Stimulated activated CD4-positive, alpha-beta T cell treated with anti-CD3 and anti-CD28 coated beads, Interleukin-2, amount 100 ng/mL, for 4 hours (primary cell): ENCODE data around the gene FADS3.
A peak's percentile ranks its signal among the peaks of the same experiment; 100 is the strongest.

ENCODE experiments used
- DNase-seq: peaks from one replicate; pipeline ENCODE4 v3.0.0-alpha.2; 2020; ENCODE audit warnings: low read depth

The FADS3 gene

DNA sequence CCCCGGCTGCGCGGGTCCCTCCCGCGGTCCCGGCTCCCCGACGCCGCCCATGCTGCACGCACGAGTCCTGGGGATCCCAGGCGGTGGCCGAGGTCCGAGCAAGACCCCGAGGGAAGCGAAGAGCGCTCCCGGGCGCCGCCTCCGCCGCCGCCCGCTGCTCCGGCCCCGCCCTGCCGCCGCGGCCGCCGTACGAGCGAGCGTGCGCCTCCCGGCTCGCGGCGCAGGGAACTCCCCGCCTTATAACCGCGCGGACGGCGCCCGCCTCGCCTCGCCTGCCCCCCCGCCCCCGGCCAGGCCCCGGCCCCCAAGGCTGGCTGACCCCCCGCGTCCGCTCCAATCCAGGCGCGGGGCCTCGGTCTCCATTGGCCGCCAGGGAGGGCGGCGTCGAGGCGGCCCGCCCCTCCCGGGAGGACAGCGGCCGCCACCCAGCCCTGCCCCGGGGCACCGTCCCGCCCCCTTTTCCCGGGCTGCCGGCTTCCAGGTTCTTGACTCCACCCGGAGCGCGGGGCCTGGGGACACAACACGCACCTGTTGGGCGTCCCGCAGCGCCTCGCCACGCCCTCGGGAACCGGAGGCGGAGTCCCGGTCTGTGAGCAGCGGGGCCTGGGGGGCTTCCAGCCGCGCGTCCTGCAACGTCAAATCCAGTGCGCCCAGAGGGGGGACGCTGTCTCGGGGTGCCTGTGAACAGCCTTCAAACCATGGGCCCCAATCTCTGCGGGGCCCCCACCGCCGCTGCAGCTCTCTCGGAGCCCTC, at the start of gene FADS3:
Gene FADS3 (minus strand): TSS at position 215 of the 754 bp plus-strand sequence. CDS start 164 bp downstream, at position 51.
- DNase-seq, result peak; percentile 33

DNA sequence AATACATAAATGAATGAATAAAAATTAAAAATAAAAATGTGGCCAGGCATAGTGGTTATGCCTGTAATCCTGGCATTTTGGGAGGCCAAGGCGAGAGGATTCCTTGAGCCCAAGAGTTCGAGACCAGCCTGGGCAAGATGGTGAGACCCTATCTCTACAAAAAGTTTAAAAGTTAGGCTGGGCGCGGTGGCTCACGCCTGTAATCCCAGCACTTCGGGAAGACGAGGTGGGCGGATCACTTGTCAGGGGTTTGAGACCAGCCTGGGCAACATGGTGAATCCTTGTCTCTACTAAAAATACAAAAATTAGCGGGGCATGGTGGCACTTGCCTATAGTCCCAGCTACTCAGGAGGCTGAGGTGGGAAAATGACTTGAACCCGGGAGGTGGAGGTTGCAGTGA, 49.1 kb upstream of the FADS3 start:
- DNase-seq, result no peak

GRCh38 chr11:61935861-61936260, 44.5 kb upstream of the FADS3 start:
- DNase-seq, result no peak

DNA sequence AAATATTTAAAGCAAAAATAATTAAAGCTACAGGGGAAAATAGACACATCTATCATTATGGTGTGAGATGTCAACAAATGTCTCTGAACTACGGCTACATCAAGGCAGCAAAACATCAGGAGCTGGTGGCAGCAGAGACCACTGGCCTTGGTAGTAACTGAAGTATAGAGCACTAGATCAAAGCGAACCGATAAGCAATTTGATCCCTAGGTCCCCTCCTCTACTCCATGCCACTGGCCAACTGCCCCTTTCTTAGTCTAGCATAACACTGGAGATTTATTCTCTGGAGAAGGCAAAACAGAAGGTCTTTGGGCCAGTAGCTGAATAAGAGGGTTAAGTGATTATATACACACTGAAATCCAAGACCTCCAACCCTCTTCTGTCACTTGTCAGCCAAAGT, 39.6 kb upstream of the FADS3 start:
- no peak for DNase-seq

DNA sequence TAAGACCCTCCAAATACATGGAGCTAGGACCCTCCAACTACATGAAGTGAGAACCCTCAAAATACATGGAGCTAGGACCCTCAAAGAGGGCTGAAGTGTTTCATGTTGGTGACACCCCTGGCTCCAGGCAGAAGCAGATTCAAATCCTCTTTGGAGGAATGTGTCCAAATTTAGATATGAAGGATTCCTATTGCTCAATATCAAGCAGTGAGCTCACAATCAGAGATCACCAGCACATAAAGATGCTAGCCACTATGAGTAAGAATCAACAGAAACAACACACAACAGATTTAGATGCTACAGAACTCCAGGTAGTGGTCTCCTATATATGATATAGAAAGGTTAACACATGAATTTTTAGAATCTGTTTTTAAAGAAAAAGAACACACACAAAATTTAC, 37.3 kb upstream of the FADS3 start:
- no peak for DNase-seq

DNA sequence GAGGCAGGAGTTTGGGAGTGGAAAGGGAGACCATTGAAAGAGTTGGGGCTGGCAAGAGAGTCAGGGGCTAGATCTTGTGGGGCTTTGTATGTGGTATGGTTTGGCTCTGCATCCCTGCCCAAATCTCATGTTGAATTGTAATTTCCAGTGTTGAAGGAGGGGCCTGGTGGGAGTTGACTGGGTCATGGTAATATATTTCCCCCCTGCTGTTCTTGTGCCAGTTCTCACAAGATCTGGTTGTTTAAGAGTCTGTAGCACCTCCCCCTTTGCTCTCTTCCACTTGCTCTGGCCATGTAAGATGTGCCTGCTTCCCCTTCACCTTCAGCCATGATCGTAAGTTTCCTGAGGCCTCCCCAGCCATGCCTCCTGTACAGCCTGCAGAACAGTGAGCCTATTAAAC, 36.2 kb upstream of the FADS3 start:
- no peak for DNase-seq

GRCh38 chr11:61926235-61926634, 34.9 kb upstream of the FADS3 start:
- no peak for DNase-seq

GRCh38 chr11:61925736-61926135, 34.4 kb upstream of the FADS3 start:
- DNase-seq, result no peak

DNA sequence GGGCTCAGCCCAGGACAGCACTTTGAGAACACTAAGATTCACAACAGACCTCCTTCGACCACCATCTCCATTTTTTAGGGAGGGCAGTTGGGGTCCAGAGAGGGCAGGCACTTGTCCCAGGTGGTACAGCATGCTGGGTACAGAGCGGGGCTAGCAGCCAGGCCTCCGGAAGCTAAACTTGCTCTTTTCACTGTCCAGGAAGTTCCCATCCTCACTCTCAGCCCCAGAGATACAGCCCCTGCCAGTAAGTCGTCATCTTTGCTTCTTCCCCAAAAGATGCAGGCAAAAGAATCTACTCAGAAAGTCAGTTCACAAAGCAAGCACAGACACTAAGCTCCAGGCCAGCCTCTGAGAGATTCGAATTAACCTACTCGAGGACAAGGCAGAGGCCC, 32.7 kb upstream of the FADS3 start:
- no peak for DNase-seq

DNA sequence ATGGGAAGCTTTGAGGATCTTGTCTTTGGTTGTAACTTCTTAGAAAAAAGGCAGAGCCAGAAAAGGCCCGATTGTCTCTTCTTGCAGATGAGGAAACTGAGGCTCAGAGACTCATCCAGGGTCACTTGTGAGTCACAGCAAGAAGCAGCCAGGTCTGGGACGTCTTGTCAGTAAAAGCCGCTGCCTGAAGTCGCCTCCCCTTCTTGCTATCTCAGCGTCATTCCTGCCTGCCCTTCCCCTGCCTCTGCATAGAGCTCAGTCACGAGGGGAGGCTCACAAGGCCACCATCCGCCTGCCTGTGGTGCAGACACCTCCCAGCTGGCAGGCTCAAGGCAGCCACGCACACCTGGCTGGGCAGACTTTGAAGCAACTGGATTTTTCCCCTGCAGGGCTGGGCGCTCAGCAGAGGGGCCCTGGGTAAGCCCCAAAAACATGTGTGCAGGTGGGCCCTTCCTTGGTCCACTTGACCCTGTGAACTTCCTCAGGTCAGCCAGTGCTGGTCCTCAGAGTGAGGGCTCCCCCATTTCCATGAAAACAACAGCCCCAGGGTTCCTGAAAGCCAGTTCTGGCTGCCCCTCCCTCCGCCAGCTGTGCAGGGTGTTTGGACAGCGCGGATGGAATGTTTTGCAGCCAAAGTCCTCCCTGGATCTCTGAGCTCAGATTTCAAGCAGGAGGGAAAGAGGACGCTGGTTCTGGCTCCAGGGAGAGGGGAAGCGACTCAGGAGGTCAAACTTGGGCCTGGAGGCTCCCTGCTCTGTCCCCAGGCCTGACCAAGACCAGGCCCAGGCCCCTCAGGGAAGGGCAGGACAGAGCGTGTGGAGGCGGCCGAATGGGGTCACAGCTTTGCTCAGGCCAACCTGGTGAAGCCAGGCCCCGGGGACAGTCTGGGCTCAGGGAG, 32.1 kb upstream of the FADS3 start:
- no peak for DNase-seq

GRCh38 chr11:61922539-61922938, 31.2 kb upstream of the FADS3 start:
- DNase-seq, result no peak

DNA sequence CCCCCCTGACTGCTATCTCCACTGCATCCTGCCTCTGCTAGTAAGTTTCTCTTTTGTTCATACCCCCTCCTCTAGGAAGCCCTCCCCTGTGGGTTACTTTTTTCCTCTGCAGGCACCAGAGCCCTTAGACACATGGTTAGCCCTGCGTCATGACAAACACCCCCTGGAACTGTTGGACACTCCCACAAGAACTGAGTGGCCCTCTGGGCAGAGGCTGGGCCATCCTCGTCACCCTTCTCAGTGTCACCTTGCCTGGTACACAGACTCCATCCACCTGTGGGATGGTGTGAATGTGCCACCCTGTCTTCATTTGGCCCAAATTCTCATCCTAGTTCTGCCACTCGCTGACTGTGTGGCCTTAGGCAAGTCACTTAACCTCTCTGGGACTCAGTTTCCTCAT, 30.1 kb upstream of the FADS3 start:
- DNase-seq, result no peak

DNA sequence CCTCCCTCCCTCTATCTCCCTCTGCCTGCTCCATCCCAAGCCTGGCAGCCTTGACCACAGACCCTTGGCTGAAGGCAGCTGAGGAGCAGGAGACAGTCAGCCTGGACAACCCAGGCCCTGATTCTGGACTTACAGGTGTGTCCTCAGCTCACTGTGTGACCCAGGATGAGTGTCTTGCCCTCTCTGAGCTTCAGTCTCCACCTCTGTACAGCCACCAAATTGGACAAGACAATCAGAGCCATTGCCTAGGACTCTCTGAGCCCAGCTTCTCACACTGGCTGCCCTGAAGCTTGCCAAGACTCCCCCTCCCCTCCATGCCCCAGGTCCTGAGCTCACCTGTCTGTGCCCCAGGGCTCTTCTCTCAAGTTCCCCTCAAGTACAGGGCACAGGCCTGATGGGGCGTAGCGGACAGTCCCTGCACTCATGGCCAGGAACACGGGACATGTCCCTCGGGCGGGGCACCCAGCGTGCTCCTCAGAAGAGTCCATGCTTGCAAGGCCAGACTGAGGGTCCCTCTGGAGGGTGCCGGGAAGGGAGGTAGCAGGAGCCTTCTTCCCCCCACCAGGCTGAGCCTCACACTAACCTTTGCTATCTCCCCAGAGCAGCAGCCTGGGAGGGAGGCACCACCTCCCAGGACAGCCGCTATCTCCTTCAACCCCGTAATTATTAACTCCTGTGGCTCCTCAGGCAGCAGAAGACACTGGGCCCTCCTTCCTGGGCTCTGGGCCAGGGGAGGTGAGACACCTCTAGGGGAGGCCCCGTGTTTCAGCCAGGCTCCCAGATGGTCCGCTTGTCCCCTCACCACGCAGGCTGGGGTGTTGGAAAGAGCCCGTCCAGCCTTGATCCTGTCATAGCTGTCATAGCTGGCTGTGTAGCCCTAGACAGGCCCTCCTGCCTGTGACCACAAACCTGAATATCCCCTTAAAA, 28.6 kb upstream of the FADS3 start:
- DNase-seq, result no peak

GRCh38 chr11:61918938-61919704, 27.8 kb upstream of the FADS3 start:
- DNase-seq, result no peak

GRCh38 chr11:61918251-61918937, 27.0 kb upstream of the FADS3 start:
- no peak for DNase-seq

DNA sequence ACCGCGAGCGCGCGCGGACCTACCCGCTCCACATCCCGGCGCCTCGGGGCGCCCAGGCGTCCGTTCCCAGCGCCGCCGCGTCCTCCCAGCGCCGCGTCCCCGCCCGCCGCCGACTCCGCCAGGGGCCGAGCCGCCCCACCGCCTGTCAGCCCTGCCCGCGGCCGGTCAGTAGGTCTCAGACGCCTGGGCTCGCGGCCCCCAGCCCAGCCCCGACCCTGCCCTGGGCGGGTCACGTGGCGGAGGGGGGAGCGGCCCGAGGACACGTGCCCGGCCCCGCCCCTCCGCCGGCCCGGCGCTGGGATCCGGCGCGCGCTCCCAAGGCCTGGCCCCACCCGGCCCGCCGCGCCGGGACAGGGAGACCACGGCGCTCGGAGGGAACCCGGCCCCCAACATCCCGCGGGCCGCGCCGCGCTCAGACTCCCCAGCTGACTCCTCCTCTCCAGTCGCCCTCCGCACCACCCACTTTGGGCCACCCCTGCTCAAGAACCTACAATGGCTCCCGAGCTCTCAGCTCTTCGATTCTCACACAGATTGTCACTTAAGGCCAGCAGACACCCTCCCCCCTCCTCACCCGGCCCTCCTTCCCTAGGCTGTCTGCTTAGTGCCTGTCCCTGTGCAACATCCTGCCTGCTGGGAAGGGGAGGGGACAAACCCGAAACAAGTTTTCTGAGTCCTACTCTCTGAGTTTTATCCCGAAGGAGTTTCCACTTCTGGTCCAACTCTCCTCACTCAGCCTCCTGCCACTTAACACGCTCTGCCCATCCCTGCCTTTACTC, 26.2 kb upstream of the FADS3 start, which contains the start of gene RAB3IL1:
Gene RAB3IL1 (minus strand): TSS at position 233 of the 776 bp plus-strand sequence. CDS start 199 bp downstream, at position 34.
- DNase-seq, result no peak

DNA sequence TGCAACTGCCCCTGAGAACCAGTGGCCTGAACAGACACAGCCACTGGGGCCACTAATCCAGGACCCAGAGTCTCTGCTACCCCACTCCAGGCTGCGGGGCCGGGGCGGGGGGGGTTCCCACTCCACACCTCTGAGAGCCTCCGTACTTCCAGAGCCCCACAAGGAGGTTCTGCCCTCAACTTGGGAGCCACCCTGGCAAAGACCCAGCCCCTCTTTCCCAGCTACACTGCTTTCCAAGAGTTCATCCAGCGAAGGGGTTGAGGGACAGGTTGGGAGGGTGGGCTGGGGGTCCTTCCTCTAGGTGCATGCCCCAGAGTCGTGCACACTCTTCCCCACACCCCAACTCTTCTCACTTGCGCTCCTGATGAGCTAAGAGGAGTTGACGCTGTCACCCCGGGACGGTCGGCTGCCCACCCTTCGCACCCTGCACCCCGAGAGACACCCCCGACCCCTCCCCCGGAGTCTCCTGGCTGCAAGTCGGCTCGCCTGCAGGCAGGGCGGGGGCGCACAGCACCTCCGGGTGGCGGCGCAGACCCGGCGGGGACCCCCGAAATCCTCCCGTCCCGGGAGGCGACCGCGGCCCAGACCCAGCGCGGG, 25.5 kb upstream of the FADS3 start:
- DNase-seq, result no peak

DNA sequence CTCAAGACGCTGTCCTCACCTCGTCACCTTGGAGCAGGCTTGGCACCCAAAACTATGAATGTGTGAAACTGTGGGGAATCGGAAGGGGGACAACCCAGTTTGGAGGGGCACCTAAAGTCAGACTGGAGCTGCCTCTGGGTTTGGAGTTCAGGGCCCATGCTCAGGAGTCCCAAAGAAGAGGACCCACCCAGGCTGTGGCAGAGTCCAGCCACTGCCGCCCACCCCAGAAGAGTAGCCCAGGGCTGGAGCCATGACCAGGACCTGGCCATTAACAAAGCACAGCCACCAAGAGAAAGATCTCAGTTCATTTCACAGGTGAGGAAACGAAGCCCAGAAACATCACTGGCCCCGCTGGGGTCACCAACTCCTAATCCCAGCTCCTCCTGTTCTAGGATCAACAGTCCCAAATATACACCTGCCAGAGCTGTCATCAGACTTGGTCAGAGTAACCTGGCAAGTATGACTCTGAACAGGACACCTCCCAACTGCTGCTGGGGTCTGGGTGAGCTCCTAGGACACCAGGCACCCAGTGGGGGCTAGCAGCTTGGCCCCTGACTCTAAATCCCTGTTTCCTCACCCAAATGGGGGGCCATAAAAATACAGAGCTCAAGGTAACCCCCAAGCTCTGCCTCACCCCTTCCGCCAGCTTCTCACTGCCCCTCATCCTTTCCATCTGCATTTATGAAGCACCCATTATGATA, 23.3 kb upstream of the FADS3 start:
- no peak for DNase-seq
